Dendritic cell treated with granulocyte-macrophage colony-stimulating factor and Interleukin-4, amounts not matched to agents 40 ng/mL and 50 ng/mL, for 4 days (primary cell): ENCODE results near the gene EIPR1.
"Not testable (repeated sequence)": the region's sequence is repeated elsewhere in the genome, so short reads cannot be mapped to it uniquely, and the experiment has no call there.

Experiments
- H3K27ac Mint-ChIP-seq: one replicate; pipeline ENCODE4 v1.8.0; 2022; ENCODE audit warnings: mild to moderate bottlenecking, mixed read lengths
- H3K27me3 Mint-ChIP-seq: one replicate; pipeline ENCODE4 v1.8.0; 2022; ENCODE audit warnings: mild to moderate bottlenecking, mixed read lengths
- H3K36me3 Mint-ChIP-seq: one replicate; pipeline ENCODE4 v1.8.0; 2022; ENCODE audit warnings: low read depth, mixed read lengths
- H3K4me1 Mint-ChIP-seq: one replicate; pipeline ENCODE4 v1.8.0; 2022; ENCODE audit warnings: low read depth, mixed read lengths
- H3K4me3 Mint-ChIP-seq: one replicate; pipeline ENCODE4 v1.8.0; 2022; ENCODE audit warnings: mild to moderate bottlenecking, moderate library complexity, mixed read lengths
- H3K9me3 Mint-ChIP-seq: one replicate; pipeline ENCODE4 v1.8.0; 2022; ENCODE audit warnings: mixed read lengths
- intact Hi-C: fragments of 100-400 bp; cut with micrococcal nuclease; formaldehyde crosslinking; loops from one replicate; pipeline ENCODE4 v1.15.0; 2022

Gene EIPR1

DNA sequence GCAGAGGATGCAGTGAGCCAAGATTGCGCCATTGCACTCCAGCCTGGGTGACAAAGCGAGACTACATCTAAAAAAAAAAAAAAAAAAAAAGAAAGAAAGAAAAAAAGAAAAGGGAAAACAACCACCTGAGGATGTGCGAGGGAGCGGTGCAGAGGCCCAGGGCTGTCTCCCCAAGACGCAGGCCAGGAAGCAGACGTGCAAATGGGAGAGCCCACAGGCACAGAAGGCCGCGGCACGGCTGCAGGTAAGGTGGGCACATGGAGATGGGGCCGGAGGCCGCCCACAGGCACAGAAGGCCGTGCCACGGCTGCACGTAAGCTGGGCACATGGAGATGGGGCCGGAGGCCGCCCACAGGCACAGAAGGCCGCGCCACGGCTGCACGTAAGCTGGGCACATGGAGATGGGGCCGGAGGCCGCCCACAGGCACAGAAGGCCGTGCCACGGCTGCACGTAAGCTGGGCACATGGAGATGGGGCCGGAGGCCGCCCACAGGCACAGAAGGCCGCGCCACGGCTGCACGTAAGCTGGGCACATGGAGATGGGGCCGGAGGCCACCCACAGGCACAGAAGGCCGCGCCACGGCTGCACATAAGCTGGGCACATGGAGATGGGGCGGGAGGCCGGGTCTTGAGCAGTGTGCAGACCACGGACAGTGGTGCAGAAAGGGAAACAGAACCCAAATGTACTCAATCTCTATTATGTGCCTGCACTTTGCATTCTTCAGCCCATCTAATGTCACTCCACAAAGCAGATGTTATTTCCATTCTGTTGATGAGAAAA is 93.6 kb downstream of the EIPR1 start:
- H3K4me3 Mint-ChIP-seq, H3K4me1 Mint-ChIP-seq, intact Hi-C loops, H3K27ac Mint-ChIP-seq, H3K27me3 Mint-ChIP-seq: not testable (repeated sequence)
- peaks cover 12% of the 10 kb centered on the region for H3K36me3 Mint-ChIP-seq
- H3K9me3 Mint-ChIP-seq, result peaks cover 11% of the 10 kb centered on the region

DNA sequence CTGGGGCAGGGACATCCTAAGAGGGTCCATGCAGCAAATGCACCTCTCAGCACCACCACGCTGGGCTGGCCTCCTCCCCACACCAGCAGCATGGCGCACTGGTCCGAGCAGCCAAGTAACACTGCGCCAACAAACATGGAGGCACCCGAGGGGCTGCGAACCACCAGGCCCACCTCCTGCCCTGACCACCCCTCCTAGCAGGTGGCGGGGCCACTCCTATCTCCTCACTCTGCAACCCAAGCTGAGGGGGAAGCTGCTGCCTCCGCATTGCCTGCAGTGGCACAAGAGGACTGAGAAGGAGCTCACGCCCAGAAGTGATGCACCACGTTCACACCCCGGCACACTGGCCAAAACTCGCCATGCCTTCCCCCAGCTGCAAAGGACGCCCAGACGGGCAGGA is 94.4 kb downstream of the EIPR1 start:
- peaks cover 17% of the 10 kb centered on the region for H3K9me3 Mint-ChIP-seq
- intact Hi-C loops, result no loop called here
- H3K27me3 Mint-ChIP-seq, result no peaks in the 10 kb centered on the region
- no peaks in the 10 kb centered on the region for H3K4me1 Mint-ChIP-seq
- no peak overlapping the region for H3K4me3 Mint-ChIP-seq
- H3K36me3 Mint-ChIP-seq, result peaks cover 19% of the 10 kb centered on the region
- no peak overlapping the region for H3K27ac Mint-ChIP-seq

DNA sequence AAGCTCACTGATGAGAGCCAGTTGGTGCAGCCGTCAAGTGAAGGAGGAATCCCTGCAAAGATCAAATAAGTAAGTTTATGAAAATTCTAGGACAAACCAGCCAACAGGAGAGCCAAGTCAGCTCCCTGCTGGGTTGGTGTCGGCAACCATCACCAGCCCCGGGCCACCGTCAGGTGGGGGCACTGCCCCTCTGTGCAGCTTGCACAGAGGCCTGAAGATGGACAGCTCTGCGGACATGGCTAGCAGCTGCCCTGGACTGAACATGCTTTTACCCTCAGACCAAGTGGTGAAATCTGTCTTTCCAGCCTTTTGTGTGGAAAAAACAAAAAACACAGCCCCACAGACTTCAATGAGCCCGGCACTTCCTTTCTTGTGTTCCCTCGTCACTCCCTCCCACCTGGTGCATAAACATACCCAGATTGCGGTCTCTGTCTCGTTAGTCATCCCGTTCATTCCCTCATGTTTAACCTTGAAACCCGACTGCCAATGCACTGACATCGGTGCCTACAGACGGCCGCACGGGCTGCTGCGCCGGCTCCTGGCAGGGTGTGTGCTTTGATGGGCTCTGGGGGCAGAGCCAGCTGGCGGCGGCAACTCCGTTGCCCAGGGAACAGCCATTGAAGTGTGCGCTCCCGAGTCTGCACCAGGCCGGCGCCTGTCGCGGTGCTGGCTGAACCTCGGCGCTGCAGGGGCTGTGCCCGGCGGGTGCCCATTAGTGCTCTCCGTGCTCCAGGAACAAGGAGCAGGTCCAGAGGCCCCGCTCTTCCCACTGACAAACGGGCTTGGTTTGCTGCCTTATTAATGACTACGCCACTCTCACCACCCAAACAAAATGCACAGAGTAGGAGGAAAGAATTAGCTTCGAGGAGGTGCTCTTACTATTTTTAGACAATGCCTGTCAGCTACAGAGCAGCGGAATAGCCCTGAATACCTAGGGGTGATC is 95.3 kb downstream of the EIPR1 start:
- Mint-ChIP-seq H3K9me3 (peaks cover 20% of the 10 kb centered on the region), H3K27ac (no peak overlapping the region), H3K4me3 (no peak overlapping the region), H3K4me1 (no peaks in the 10 kb centered on the region), H3K36me3 (peaks cover 25% of the 10 kb centered on the region), H3K27me3 (no peaks in the 10 kb centered on the region)
- intact Hi-C loops, result no loop called here

DNA sequence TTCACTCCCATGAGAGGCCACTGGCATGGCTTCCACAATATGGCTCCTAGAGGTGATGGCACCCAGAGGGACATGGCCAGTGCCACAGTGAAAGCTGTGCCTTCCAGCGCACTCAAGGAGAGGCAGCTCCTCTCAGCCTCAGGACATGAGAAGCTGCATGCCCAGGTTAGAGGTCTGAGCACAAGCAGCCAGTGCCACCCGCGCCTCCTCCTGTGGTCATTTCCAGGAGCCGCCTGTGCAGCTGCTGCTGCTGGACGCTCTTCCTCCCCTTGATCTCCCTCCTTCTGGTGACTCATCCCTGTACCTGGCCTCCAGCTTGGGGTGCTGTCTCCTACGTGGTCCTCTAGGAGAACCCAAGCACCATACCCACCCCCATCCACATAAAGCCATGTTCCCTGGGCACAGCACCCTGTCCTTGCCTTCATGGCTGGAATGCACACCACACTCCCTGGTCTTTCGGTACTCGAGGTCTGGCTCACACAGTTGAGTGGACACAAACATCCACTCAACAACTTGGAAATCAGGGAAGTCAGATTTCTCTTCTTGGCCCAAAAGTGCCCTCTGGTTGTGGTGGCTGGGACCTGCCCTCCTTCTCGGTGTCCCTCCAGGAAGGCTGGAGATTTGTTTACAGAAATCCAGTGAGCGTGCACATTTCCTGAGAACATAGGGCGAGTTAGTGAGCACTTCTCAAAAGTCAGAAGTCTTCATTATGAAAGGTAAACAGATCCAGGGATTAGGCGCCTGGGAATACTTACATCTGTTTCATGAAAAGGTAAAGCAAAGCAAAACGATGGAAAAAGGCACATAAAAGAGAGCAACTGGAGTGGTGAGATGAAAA is 96.7 kb downstream of the EIPR1 start:
- intact Hi-C loops, result no loop called here
- Mint-ChIP-seq H3K27me3 (no peaks in the 10 kb centered on the region), H3K4me1 (no peaks in the 10 kb centered on the region), H3K36me3 (peaks cover 27% of the 10 kb centered on the region), H3K9me3 (peaks cover 23% of the 10 kb centered on the region), H3K4me3 (no peak overlapping the region), H3K27ac (no peak overlapping the region)

DNA sequence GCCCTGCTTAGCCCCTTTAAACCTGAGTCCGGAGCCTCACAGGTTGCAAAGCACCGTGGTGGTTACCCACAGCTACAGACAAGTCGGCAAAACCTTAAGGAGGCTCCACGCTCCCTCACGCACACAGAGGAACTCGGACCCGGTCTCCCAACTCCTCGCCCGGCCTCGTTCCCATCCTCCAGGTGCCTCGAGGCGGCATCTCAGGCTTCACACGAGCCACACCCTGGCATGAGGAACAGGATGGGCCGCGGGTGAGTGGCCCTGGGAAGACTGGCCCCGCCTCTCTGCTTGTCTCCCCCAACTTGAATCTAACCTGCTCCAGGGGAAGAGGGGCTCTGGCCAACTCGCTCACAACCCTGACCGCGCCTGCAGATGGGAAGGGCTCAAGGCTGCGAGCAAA is 97.4 kb downstream of the EIPR1 start:
- H3K27ac Mint-ChIP-seq, result no peak overlapping the region
- peaks cover 28% of the 10 kb centered on the region for H3K36me3 Mint-ChIP-seq
- H3K27me3 Mint-ChIP-seq, result no peaks in the 10 kb centered on the region
- peaks cover 30% of the 10 kb centered on the region for H3K9me3 Mint-ChIP-seq
- intact Hi-C loops, result no loop called here
- H3K4me3 Mint-ChIP-seq, result no peak overlapping the region
- no peaks in the 10 kb centered on the region for H3K4me1 Mint-ChIP-seq

DNA sequence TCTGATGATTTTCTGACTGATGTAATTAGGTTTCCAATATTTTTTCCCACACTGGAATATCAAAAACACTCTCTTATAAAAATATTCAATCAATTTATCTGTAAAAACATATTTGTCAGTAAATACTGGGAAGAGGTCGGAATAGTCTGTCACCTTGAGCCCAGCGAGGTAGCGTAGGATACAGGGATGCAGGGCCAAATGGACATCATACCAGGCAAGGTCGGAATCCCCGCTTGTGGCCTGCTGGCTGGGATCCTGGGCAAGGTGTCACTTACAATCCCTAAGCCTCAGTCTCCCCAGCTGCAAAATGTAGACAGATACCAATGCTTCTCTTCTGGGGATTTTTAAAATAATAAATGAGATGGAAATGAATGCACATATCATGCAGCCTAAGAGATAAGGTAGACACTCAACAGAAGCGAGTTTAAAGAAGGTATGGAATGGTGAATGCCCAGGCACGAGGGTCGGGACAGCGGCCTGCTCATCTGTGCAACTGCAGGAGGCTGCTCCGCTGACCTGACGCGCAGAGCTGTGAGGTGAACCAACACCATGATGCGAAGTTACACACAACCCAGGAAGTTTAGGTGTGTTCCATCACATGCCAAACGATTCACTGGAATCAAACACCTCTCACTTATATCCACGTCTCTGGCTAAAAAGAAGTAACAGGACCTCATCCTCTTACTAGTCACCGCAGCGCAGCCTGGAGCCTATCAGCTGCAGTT is 98.2 kb downstream of the EIPR1 start:
- Mint-ChIP-seq H3K27ac (no peak overlapping the region), H3K4me1 (no peaks in the 10 kb centered on the region), H3K4me3 (no peak overlapping the region), H3K36me3 (peaks cover 35% of the 10 kb centered on the region), H3K9me3 (peaks cover 38% of the 10 kb centered on the region), H3K27me3 (no peaks in the 10 kb centered on the region)
- intact Hi-C loops, result no loop called here

DNA sequence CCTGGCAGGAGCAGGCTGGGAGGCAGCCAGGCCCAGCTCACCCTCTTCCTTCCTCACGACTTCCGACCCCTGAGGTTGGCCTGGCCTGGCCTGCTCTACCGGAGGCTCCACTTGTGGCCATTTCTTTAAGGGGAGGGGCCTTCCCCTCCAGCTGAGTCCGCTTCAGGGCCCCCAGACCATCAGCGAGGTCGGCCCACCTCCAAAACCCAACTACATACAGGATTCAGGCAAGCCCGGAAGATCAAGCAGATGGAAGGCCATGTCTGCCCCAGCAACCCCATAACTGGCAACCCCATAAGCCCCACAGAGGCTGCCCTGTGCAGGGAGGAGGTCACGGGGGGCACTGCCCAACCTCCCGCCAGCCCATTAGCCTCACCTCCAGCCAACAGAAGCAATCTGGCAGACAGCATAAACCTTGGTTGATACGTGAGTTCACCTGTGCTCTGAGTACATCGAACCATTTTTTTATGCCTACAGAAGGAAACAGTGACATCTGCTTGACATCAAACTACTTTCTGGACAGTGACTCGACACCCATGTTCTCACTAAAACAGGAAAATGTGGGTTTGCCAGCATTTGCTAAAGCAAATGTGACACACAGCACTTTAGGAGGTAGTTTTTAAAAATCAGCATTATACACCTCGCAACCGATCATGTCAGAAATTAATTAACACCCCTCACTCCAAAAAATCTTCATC is 98.9 kb downstream of the EIPR1 start:
- H3K27ac Mint-ChIP-seq, result no peak overlapping the region
- peaks cover 42% of the 10 kb centered on the region for H3K36me3 Mint-ChIP-seq
- H3K4me3 Mint-ChIP-seq, result no peak overlapping the region
- intact Hi-C loops, result no loop called here
- H3K4me1 Mint-ChIP-seq, result no peaks in the 10 kb centered on the region
- no peaks in the 10 kb centered on the region for H3K27me3 Mint-ChIP-seq
- H3K9me3 Mint-ChIP-seq, result peaks cover 45% of the 10 kb centered on the region

DNA sequence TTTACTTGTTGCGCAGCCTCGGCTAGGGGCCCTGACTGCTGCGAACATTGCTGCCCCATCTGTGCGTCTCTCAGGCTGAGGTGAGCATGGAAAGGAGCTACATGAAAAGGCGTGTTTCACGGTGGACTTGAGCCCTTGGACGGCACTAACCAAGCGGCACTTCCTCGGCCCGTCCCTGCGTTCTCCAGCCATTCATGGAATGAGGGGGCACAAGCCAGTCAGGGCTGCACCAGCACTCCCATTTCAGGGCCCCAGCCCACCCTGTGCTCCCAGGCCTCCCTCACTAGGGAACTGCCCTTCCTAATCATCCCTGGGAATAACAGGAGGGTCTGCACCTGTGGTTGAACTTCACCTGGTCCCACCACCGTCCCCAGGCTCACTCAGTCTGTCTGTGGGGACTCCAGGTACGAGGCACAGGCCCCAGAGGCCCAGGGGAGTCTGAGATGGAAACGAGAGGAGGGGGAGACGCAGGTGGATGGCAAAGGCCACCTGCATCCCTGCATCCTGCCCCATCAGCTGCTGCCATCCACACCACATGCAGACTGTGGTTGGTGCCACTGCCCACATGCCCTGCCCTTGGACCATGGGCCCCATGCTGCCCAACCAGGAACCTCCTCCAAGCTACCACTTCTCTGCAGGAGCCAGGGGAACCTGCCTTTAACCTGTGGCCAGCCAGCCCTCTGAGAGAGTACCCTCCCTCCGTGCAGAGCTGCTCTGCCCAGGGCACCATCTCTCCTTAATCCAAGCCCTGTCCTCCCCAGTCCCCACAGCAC is 99.7 kb downstream of the EIPR1 start:
- Mint-ChIP-seq H3K27ac (no peak overlapping the region), H3K4me1 (no peaks in the 10 kb centered on the region), H3K4me3 (no peak overlapping the region), H3K27me3 (no peaks in the 10 kb centered on the region), H3K36me3 (peaks cover 43% of the 10 kb centered on the region), H3K9me3 (peaks cover 49% of the 10 kb centered on the region)
- intact Hi-C loops, result no loop called here

DNA sequence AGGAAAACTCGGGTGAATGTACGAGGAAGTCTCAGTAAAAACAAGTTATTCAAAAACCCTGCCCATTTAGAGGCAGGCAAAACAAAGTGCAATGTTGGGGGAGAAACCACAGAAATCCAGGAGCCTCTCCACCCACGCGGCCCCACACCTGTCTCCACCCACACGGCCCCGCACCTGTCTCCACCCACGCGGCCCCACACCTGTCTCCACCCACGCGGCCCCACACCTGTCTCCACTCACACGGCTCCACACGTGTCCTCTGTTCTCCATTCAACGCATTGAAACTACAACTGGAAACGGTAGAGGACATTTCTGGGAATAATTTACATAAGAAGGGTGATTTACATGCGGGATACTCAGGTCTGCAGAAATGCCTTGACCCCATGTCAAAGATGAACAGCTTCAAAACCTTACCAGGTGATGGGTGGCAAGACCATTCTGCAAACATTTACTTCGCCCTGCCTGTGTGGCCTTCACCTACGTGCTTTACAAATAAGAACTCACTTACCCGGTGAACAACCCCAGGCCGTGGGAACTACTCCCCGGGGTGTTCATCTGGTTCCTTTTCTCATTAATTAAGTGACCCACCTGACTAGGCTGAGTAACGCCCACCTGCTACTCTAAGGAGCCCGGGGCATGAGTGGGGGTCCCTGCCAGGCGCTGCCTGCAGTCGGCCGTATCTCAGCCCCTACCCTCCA is 100.4 kb downstream of the EIPR1 start:
- Mint-ChIP-seq H3K36me3 (peaks cover 43% of the 10 kb centered on the region), H3K27me3 (no peaks in the 10 kb centered on the region), H3K27ac (no peak overlapping the region), H3K9me3 (peaks cover 52% of the 10 kb centered on the region), H3K4me1 (no peaks in the 10 kb centered on the region), H3K4me3 (no peak overlapping the region)
- intact Hi-C loops, result no loop called here

DNA sequence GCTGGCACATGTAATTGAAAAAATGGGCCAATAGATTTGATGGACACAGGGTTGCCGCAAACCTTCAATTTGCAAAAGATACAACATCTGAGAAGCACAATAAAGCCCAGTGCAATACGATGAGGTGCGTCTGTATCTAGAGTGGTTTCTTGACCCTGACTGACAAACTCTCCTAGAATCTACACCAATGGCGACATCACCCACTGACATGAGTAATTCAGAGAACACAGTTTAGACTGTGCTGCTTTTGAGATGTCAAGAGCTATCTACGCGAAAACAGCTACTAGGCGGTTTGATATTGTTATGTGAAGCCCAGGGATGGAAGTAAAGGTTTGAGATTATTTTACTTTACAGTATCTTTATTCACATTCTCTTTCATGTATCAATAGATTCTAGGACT is 104.9 kb downstream of the EIPR1 start:
- Mint-ChIP-seq H3K4me1 (no peaks in the 10 kb centered on the region), H3K4me3 (no peak overlapping the region), H3K27me3 (no peaks in the 10 kb centered on the region), H3K36me3 (peaks cover 28% of the 10 kb centered on the region), H3K9me3 (peaks cover 48% of the 10 kb centered on the region), H3K27ac (no peak overlapping the region)
- intact Hi-C loops, result no loop called here

DNA sequence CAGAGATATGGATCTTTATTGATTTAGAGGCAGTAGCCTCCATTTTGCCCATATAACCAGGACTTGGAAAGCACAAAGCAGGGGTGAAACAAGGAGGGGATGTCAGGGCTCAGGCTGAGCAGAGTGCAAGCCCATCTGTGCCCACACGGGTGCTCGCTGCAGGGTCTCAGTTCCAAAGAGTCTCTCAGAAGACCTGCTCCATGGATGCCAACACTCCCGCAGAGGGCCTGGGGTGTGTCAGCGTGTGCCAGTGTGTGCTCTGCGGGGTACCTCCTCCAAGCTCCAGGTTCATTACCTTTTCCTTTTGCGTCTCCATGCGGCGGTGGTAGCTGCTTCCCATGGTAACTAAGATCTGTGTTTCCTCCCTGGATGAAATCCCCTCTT is 107.5 kb downstream of the EIPR1 start:
- intact Hi-C loops, result no loop called here
- Mint-ChIP-seq H3K9me3 (peaks cover 28% of the 10 kb centered on the region), H3K36me3 (peaks cover 20% of the 10 kb centered on the region), H3K27me3 (no peaks in the 10 kb centered on the region), H3K4me3 (no peak overlapping the region), H3K4me1 (no peaks in the 10 kb centered on the region), H3K27ac (no peak overlapping the region)
